NCI-H748 (cell line): ENCODE data around the gene AJM1.

Experiments
- DNase-seq: peaks from one replicate; lab custom pipeline; 2025; ENCODE audit not compliant: unreplicated experiment; lab: John Stamatoyannopoulos, UW

The AJM1 gene

GRCh38 chr9:136854113-136854841 is 12.0 kb downstream of the AJM1 start:
- no peak for DNase-seq

- no peak for DNase-seq
These were observed 12.7 kb downstream of the AJM1 start for GRCh38 chr9:136854842-136855460.

GRCh38 chr9:136855461-136856078 is 13.3 kb downstream of the AJM1 start:
- no peak for DNase-seq

- no peak for DNase-seq
These were observed 13.8 kb downstream of the AJM1 start for GRCh38 chr9:136856079-136856476.

GRCh38 chr9:136856541-136857141 is 14.4 kb downstream of the AJM1 start:
- no peak for DNase-seq

GRCh38 chr9:136857166-136857565 is 14.9 kb downstream of the AJM1 start:
- DNase-seq: no peak

GRCh38 chr9:136857581-136858412 is 15.5 kb downstream of the AJM1 start:
- DNase-seq: no peak

- no peak for DNase-seq
These were observed 16.2 kb downstream of the AJM1 start for GRCh38 chr9:136858452-136858843.

GRCh38 chr9:136858844-136859757 is 16.8 kb downstream of the AJM1 start:
- no peak for DNase-seq

- no peak for DNase-seq
These were observed 18.3 kb downstream of the AJM1 start for GRCh38 chr9:136860529-136860928.

GRCh38 chr9:136860933-136861873 is 18.9 kb downstream of the AJM1 start:
- DNase-seq: no peak

GRCh38 chr9:136861874-136862457 is 19.7 kb downstream of the AJM1 start:
- DNase-seq: no peak

- no peak for DNase-seq
These were observed 20.8 kb downstream of the AJM1 start for GRCh38 chr9:136862849-136863622.

- no peak for DNase-seq
These were observed 21.5 kb downstream of the AJM1 start for GRCh38 chr9:136863623-136864273.

- no peak for DNase-seq
These were observed 22.9 kb downstream of the AJM1 start for GRCh38 chr9:136865041-136865767.

- DNase-seq: no peak
These were observed 23.5 kb downstream of the AJM1 start for GRCh38 chr9:136865768-136866103.
